Measurements from ENCODE around the gene BICD1.
"Not testable (repeated sequence)": the region's sequence is repeated elsewhere in the genome, so short reads cannot be mapped to it uniquely, and the experiment has no call there.

BICD1 gene

DNA sequence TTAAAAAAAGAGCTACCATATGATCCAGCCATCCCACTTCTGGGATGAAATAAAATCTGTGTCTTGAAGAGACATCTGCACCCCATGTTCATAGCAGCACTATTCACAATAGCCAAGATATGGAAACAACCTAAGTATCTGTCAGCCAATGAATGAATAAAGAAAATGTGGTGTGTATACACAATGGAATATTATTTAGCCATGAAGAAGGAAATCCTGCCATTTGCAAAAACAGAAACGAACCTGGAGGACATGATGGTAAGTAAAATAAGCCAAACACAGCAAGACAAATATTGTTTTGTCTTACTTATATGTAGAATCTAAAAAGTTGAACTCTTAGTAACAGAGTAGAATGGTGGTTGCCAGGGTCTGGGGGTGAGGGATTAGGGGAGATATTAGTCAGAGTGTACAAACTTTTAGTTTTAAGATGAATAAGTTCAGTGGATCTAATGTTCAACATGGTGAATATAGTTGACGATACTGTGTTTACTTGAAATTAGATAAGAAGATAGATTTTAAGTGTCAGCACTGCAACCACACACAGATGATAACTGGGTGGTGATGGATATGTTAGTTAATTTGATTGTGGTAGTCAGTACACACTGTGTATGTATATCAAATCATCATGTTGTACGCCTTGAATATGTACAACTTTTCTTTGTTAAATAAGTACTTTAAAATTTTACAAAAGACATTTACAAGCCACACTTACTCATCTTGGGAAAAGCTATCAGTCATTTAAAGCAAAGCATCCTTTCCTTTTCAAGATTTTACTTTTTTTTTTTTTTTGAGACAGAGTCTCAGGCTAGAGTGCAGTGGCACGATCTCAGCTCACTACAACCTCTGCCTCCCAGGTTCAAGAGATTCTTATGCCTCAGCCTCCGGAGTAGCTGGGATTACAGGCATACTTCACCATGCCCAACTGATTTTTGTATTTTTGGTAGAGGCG lies 89.9 kb downstream of the BICD1 start:
- DNase-seq: no peak

DNA sequence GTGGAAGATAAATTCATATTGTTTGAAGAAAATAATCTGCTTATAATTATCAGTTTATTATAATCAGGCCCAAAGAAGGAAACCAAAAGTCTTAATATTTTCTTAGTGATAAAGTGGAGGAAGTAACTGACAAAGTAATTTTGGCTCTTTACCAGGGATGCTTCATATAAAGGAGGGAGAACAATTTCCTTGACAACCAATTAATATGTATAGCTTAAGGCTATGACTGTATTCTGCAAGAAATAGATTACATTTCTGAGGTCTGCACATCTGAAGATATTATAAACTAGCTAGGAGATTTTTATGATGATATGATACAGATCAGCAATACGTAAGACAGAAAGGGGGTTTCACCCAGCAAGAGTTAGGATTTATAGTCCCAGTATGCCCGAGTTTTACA lies 90.8 kb downstream of the BICD1 start:
- no peak for DNase-seq

DNA sequence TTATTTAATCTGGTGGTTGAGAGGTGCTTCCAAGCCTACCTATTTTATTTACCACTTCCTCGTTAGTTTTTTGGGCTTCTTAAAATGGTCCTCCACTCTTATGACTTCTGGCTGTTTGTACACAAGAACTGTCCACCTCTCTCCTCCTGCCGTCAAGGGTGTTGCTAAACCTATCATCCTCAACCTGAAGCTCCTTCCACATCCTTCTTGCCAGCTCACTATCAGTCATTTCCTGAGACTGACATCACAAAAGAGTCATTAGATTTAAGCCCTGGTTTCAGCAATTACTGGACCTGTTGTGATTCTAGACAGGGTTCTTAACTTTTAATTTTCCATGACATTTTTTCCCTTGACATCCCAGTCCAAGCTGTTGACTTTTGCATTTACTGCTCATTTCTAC lies 91.9 kb downstream of the BICD1 start:
- DNase-seq: no peak

DNA sequence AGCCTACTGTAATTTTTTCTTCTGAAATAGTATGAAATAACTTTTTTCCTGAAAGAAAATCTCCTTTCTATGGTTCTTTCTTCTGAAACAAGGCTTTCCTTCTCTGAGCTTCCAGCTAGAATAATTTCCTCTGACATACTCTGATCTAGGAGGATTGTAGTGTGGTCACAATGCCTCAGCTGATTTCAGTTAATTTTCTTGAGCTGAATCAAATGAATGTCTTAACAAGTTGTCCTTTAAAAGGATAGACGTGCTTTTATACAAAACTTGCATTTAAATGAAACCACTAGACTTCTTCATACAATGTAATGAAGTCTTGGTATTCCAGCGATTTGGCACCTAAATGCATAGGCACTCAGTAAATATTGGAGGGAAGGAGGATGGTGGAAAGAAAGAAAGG lies 94.4 kb downstream of the BICD1 start:
- DNase-seq: no peak

DNA sequence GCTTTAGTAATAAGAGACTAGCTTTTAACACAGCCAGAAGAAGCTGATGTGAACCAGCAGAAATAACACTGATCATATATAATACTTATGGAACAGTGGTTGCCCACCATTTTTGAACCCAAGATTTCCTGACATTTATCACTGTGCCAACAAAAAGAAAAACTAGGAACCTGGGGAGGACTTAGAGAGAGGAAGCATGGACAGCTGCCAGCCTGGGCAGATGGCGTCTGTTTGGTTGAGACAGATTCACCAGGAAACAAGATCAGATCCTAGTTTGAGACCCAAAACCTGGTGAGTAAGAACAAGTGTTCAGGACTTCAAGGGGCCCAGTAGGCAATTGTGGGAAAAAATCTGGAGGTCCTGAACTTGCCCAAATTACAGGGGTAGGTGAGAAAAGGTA lies 95.3 kb downstream of the BICD1 start:
- DNase-seq: no peak

DNA sequence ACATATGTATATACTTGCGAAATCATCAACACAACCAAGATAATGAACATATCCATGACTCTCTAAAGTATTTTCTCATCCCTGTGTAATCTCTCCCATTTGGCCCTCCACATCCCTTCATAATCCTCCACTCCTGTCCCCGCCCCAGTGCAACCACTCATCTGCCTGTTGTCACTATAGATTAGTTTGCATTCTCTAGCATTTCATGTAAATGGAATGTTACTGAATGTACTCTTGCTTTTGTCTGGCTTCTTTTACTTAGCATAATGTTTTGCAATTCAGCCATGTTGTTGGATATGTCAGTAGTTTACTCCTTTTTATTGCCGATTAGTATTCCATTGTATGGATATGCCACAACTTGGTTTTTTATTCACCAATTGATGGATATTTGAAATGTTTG lies 99.1 kb downstream of the BICD1 start:
- no peak for DNase-seq

DNA sequence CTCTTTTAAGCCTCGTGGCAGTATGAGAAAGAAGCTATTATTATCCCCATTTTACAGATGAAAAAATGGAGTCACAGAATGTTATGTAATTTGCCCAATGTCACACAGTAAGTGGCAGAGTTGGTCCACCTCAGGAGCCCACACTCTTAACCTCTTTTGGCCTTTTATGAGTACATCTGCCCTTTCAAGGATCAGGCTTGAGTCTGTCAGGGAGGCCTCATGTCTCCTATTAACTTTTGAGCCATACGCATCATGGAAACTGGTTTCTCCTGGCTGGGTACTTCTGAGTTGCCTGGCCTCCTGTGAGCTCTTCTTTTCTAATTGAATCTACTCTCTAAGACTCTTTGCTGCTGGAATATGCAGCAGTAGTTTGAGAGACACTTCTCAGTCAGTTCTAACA lies 101.7 kb downstream of the BICD1 start:
- DNase-seq: no peak

DNA sequence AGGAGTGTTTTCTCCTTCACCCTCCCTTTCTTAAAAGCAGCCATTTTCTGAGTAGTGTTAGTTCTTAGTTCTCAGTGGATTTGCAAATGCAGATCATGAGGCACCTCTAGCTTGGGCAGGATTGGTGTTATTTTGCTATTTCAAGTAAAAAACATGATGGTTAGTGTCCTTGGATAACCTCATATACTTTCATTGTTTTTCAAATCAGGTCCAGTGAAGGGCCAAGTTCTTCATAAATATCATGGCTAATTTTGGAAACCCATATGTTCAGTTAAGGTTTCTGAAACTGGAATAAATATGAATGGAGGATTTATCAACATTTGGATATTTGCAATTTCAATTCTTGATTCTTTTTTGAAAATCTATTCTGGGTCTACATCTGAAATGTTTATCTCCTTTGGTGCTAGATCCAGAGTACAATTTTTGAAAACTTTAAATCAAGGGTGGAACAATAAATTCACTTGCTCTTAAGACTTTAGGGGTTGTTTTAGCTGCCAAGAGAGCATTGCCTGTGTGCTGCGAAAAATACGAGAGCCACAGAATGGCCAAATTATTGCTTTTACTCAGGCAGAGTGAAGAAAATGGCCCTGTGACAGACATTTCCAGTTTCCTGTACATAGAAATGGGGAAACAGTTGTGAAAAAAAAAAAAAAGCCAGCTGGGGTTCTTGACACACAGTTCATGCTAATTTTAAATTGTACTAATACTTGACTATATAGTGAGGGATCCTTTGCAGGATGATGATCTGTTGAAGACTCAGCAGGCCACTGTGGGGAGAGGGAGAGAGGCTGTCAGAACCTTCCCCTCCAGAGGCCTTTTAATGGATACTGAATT lies 104.6 kb downstream of the BICD1 start:
- DNase-seq: no peak

DNA sequence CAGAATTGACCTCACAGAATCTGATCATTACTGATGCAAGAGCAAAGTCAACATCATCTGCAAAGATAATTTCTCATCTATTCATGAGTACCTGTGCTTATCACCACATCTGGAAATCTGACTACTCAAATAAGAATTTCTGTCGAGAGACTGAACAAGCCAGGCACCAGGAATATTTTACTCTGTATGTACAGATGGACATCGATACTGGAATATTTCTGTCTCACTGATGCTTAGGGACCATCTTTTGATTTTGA lies 105.2 kb downstream of the BICD1 start:
- no peak for DNase-seq

DNA sequence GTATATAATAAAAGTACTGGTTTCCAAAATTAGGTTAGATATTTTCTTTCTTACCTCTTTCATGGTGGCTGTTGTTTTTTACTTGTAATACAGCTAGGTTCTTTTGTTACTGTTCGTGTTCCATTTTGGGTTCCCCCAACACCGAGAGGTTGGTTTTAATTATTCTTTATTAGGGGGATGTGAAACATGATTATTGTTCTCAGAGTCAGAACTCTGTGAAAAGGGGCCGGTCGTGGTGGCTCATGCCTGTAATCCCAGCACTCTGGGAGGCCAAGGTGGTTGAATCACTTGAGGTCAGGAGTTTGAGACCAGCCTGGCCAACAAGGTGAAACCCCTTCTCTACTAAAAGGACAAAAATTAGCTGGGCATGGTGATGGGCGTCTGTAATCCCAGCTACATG lies 108.1 kb downstream of the BICD1 start:
- no peak for DNase-seq

DNA sequence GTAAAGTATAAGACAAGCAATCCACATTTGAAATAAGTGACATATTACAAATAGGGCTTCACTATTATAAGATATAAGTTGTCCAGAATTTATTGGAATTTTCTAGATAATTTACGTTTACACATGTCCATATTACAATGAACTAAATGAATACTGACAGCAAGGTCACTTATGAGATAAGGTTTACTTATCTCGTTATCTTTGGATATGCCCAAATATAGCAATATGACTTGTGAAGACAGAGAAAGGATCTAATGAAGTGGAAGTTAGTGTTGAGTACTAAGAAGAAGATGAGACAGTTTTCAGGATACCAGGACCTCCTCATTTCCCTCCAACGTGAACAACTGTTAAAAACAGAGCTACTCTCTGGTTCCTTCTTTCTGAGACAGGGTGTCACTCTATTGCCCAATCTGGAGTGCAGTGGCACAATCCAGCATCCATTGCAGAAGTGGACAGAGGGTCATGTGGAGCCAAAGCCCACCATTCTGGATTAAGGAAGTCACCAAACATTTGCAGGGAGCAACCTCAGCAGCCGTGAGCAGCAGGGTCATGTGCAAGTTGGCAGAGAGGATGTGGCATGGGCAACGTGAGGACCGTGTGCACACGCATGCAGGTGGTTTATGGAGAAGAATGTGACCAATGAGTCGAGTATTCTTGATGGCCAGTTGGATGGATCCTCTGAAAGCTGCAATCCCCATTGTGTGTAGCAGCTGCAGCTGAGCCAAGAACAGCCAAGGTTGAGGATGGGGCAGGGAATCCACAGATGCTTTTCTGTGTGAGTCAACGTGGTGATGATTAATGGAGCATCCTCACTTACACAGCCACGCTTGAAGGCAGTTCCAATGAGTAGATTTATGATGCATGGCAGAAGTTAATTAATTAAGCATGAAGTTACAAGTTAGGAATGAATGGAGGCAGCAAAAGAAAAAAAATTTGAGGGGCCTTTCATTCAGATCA lies 111.0 kb downstream of the BICD1 start:
- DNase-seq: no peak

DNA sequence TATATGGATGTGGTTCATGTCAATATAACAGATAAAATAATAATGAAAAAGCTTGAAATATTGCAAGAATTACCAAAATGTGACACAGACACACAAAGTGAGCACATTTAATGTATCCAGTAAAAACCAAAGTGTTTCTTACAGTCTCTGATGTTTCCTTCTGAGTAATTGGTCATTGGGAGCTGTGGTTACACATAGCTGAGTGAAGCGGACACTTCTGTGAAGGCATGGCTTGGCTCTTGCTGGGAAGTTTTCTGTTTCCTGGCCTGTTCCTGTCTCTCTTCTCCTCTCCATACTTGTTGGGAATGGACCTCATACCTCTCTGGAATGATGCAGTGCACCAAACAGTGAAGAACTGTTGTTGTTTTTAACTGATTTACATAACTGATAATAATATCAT lies 117.3 kb downstream of the BICD1 start:
- DNase-seq: no peak

DNA sequence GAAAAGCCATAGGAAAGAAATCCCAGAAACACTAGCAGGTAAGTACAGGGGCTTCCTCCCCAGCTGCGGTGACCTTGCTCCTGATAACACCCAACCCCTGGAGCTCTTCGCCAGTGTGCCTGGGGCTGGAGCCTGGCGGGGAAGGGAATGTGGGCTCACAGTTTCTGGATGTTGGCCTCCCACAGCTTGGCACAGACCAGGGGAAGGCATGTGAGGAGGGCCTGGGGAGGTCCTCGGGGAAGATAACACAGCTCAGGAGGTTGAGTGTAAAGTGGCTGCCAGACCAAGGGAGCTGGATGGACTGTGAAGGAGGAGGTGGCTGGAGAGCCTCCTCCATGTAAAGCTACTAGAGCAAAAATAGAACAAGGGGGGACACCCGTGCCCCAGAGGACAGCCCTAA lies 120.1 kb downstream of the BICD1 start:
- DNase-seq: no peak

DNA sequence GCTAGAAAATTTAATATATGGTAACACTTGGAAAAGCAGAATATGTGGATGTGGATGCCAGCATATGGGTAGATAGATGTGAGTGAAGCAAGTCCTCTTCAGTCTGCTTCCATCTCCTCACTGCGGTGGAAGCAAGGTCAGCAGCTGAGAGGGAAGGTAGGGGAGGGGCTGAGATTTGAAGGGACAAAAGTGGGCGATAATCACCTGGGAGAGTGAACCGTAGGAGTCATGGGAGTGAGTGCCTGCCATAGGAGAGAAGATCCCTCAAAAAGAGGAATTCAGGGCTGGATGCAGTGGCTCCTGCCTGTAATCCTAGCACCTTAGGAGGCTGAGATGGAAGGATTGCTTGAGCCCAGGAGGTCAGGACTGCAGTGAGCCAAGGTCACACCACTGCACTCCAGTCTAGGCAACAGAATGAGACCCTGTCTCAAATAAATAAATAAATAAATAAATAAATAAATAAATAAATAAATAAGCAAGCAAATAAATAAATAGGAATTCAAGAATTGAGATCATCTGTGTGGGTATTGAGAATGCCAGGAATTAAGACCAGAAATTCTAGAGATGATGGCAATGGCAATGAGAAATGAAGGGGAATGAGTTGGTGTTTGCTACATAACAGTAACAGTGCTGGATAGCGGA lies 123.4 kb downstream of the BICD1 start:
- no peak for DNase-seq

DNA sequence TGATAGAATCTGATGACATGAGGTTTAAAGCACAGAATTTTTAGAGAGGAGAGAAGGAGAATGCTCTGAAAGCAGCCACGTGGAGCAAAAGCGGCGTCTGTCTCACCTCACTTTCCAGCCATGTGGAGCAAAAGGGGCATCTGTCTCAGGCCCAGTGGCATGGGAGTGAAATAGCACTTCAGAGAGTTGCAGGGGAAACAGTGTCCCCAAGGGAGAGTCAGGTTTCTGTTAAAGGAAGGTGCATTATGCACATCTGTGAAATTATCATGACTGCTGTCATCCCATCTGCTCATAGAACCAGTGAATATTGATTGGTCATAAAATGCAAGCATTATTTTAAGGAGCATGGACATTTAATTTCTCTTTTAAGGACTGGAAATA lies 124.0 kb downstream of the BICD1 start:
- no peak for DNase-seq

DNA sequence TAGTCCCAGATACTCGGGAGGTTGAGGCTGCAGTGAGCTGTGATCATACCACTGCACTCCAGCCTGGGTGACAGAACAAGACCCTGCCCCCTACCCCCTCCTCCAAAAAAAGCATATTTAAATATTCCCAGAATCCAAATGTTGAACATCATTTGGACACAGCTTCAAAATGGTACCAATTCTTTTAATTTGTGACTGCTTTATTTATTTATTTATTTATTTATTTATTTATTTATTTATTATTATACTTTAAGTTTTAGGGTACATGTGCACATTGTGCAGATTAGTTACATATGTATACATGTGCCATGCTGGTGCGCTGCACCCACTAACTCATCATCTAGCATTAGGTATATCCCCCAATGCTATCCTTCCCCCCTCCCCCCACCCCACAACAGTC lies 124.7 kb downstream of the BICD1 start:
- DNase-seq: not testable (repeated sequence)

DNA sequence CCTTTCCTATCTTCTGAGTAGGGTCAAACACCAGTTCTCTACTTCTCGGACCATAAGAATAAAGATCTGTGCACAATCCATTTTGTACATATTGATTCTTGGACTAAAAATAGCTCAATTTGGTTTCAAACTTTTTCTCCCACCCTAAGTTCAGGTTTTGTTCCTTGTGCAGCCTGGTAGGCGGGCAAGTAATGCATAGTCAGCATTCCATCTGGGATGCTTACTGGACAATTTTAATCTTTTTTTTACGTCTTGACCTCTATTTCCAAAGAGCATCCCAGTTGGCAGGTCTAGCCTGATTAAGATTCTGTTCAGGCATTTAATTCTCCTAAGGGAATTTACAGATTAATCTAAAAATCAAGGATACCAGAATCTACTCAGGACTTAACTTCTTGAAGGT lies 126.9 kb downstream of the BICD1 start:
- no peak for DNase-seq

DNA sequence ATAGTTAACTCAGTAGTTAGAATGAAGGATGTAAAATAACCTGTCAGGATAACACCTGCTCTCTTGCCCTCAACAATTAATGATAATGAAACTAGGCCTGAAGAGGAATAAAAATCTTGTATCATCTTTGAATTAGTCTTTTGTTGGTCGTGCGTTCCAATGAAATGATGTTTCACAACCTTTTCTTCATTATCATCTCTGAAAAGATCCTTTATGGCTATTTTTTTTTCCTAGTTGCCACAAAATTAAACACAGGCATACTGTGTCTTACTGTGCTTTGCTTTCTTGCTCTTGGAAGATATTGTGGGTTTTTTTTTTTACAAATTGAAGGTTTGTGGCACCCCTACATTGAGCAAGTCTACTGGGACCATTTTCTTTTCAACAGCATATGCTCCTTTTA lies 128.6 kb downstream of the BICD1 start:
- DNase-seq: no peak

DNA sequence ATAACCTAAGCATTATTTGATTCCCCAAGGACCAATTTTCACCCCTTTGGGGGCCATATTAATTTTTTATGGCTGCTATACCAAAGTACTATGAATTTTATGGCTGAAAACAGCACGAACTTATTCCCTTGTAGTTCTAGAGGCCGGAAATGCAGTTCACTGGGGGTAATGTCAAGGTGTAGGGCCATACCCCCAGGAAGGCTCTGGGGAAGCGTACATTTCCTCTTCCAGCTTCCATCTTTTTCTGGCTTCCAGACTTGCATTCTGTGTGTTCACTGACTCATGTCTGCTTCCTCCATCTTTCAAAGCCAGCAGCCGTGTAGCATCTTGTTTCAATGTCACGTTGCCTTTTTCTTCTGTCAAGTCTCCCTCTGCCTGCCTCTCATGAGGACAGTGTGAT lies 133.5 kb downstream of the BICD1 start:
- no peak for DNase-seq

DNA sequence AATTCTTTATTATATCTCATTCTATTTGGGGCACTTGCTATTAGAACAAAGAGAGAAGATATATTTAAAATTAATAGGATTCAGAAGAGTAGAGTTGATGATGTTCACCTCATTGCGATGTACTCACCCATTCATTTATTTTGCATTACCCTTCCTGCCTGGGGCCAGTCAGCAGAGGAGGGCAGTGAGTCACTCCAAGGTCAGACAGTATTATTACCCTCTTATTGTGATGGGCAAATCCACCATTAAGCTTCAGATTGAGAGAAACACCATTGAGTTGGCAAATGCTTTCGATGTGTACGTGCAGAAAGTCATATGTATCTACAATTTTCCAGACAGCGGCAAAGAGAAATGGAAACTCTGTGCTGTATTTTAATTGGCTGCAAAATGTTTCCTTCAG lies 134.2 kb downstream of the BICD1 start:
- no peak for DNase-seq

DNA sequence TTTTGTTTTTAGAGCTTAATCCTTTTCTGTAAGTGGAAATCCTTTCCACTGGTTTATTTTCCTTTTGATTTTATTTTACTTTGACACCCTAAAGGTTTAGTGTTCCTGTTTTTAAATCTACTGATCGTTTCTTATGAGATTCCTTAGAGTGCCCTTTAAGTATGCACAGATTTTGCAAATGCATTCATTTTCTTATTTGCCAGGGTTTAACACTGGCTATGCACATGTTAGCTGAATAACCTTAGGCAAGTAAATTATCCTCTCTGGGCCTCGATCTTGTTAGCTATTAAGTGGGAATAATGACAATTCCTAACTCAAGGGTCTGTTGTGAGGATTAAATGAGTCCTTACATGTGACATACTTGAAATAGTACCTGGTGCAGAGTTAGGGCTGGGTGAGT lies 136.0 kb downstream of the BICD1 start:
- no peak for DNase-seq

DNA sequence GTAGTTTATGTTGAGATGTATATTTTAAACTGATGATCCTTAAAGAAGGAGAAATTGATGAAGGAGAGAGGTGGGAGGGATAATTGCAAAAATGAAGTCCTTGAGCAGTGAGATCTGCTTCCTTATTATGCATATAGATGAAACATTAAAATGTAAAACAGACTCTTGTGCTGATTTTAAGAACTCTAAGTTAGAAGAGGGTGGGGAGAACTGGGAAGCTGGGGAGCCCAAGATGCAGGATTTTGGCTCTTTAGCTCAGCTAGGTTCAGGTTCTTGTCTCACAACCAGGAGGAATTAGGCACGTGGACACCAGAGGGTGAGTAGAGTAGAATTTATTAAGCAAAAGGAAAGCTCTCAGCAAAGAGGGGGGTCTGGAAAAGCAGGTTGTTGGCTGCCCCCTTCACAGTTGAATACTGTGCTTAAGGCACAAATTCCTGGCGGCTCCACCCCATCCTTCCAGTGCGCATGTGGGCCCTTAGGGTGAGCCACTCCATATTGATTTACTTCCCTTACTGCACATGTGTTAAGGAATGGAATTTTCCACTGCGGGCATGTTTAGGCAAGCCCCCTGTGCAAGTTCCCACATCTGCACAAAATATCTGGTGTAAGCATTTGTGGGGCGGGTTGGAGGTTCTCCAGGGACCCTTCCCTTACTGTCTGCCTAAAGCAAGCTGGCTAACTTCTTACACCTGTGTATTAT lies 141.9 kb downstream of the BICD1 start:
- no peak for DNase-seq
